Ishikawa (cell line): ENCODE data around the gene LCN15.

ENCODE experiments used
- CEBPB ChIP-seq: IDR thresholded peaks from 2 replicates; pipeline ENCODE4 v1.6.1; 2012
- CREB1 ChIP-seq: IDR thresholded peaks from 2 replicates; pipeline ENCODE4 v1.6.1; 2012; ENCODE audit warnings: low read depth
- EGR1 ChIP-seq: IDR thresholded peaks from 2 replicates; pipeline ENCODE4 v1.6.1; 2012
- EP300 ChIP-seq: IDR thresholded peaks from 2 replicates; pipeline ENCODE4 v1.6.1; 2012; ENCODE audit warnings: borderline replicate concordance
- FOXM1 ChIP-seq: IDR thresholded peaks from 2 replicates; pipeline ENCODE4 v1.6.1; 2012; ENCODE audit warnings: low read depth, borderline replicate concordance
- NFIC ChIP-seq: IDR thresholded peaks from 2 replicates; pipeline ENCODE4 v1.6.1; 2012
- TAF1 ChIP-seq: IDR thresholded peaks from 2 replicates; pipeline ENCODE4 v1.6.1; 2012; ENCODE audit warnings: low read depth, mild to moderate bottlenecking
- TCF12 ChIP-seq: IDR thresholded peaks from 2 replicates; pipeline ENCODE4 v1.6.1; 2012; ENCODE audit warnings: low read depth
- TEAD4 ChIP-seq: IDR thresholded peaks from 2 replicates; pipeline ENCODE4 v1.6.1; 2012
- TF ChIP-seq, protein P1 (sequence below): IDR thresholded peaks from 2 replicates; pipeline ENCODE4 v1.6.1; 2012
- TF ChIP-seq, protein P2 (sequence below): IDR thresholded peaks from 2 replicates; pipeline ENCODE4 v1.6.1; 2012; ENCODE audit warnings: low read depth, mild to moderate bottlenecking

DNA sequence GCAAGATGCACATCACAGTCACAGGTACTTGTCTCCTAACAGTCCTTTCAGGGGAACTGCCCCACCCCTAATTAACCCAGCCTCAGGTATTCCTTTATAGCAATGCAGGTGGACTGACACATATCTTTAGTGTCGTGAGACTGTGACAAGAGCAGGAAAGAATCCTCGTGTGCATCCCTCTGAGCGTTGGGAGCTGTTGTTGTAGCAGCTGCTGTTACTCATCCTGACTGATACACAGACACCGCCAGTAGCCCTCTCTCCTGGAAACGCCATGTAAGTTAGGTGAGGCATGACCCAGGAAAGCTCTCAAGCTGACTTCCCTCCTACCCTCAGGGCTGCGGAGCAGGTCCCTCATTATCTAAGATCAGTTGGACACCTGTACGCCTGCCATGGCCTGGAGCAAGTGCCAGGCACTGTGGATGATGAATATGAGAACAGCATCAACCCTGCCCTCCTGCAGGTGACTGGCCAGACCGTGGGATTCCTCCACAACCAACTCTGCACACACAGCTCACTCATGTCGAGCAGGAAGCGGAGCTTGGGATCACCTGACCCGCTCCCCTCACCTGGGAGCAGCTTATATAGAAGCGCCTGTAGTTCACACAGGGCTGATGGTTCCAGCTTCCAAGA, 10.2 kb upstream of the LCN15 start:
- TF ChIP-seq FOXM1 (no peak), EP300 (no peak), EGR1 (no peak), CEBPB (no peak), NFIC (no peak), CREB1 (no peak), TCF12 (no peak), TEAD4 (no peak), TAF1 (no peak)
- TF ChIP-seq, protein P1, sequence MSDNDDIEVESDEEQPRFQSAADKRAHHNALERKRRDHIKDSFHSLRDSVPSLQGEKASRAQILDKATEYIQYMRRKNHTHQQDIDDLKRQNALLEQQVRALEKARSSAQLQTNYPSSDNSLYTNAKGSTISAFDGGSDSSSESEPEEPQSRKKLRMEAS: no peak
- TF ChIP-seq, protein P2, sequence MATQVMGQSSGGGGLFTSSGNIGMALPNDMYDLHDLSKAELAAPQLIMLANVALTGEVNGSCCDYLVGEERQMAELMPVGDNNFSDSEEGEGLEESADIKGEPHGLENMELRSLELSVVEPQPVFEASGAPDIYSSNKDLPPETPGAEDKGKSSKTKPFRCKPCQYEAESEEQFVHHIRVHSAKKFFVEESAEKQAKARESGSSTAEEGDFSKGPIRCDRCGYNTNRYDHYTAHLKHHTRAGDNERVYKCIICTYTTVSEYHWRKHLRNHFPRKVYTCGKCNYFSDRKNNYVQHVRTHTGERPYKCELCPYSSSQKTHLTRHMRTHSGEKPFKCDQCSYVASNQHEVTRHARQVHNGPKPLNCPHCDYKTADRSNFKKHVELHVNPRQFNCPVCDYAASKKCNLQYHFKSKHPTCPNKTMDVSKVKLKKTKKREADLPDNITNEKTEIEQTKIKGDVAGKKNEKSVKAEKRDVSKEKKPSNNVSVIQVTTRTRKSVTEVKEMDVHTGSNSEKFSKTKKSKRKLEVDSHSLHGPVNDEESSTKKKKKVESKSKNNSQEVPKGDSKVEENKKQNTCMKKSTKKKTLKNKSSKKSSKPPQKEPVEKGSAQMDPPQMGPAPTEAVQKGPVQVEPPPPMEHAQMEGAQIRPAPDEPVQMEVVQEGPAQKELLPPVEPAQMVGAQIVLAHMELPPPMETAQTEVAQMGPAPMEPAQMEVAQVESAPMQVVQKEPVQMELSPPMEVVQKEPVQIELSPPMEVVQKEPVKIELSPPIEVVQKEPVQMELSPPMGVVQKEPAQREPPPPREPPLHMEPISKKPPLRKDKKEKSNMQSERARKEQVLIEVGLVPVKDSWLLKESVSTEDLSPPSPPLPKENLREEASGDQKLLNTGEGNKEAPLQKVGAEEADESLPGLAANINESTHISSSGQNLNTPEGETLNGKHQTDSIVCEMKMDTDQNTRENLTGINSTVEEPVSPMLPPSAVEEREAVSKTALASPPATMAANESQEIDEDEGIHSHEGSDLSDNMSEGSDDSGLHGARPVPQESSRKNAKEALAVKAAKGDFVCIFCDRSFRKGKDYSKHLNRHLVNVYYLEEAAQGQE: no peak
